ENCODE results near the gene DDX27. TPM values are rescaled to one million over a fixed set of nuclear protein-coding genes. Genes with fewer than 3 reads are reported as not detected.

The DDX27 gene
- total RNA-seq, 1 experiment from 2014 or later = 54.8 TPM

DNA sequence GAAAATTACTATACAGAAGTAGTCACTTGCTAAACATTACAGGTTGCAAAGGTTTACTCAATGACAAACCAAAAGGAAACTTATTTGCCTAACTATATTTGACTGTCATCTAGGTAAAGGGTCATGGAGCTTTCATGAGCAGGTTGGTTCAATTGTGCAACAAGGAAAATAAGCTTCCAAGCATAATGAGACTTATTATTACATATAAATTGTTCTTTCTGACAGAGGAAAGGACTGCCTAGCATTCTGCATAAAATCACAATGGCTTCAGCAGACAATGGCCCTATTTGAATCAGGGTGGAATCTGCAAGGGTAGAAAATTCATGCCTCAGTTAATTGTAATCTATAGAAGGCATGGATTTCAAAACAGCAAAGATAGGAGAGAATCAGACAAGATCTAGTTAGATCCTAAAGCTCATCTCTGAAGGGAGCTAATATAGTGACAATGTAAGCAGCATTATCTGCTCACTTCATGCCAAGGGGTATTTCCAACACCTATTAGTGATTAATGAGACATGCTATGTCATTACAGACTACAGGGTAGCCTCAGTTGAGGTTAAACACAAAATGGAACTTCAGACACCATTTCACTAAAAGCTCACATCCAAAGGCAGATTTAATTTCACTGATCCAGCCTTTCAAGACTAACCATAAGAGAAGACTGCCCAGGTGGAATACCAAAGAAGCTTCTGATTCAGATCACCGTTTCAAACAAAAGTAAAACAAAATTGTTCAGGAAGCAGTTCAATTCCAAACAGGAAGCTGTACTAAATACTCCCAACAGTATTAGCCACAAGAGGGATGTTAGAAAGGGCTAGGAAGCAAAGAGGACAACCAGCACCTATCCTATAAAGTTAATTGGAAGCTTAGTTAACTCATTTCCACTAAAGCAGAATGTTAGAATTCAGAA, 39.6 kb upstream of the DDX27 start:
- H3K27me3 Mint-ChIP-seq (ENCODE audit: low read depth) = no peaks in the 10 kb centered on the region
- H3K27ac Mint-ChIP-seq = peak overlapping the region; percentile 82
- H3K4me3 Mint-ChIP-seq = no peak overlapping the region
- no peaks in the 10 kb centered on the region for H3K9me3 Mint-ChIP-seq
- peaks cover 11% of the 10 kb centered on the region for H3K36me3 Mint-ChIP-seq
- H3K4me1 Mint-ChIP-seq = peaks cover 37% of the 10 kb centered on the region
- ATAC-seq (no peak), DNase-seq (ENCODE audit: low spot score) (no peak)
- TF ChIP-seq, protein P1, sequence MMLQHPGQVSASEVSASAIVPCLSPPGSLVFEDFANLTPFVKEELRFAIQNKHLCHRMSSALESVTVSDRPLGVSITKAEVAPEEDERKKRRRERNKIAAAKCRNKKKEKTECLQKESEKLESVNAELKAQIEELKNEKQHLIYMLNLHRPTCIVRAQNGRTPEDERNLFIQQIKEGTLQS (CRISPR knock-in tag; conservative IDR thresholded peaks at IDR 0.05) = no peak
- TF ChIP-seq, protein P2, sequence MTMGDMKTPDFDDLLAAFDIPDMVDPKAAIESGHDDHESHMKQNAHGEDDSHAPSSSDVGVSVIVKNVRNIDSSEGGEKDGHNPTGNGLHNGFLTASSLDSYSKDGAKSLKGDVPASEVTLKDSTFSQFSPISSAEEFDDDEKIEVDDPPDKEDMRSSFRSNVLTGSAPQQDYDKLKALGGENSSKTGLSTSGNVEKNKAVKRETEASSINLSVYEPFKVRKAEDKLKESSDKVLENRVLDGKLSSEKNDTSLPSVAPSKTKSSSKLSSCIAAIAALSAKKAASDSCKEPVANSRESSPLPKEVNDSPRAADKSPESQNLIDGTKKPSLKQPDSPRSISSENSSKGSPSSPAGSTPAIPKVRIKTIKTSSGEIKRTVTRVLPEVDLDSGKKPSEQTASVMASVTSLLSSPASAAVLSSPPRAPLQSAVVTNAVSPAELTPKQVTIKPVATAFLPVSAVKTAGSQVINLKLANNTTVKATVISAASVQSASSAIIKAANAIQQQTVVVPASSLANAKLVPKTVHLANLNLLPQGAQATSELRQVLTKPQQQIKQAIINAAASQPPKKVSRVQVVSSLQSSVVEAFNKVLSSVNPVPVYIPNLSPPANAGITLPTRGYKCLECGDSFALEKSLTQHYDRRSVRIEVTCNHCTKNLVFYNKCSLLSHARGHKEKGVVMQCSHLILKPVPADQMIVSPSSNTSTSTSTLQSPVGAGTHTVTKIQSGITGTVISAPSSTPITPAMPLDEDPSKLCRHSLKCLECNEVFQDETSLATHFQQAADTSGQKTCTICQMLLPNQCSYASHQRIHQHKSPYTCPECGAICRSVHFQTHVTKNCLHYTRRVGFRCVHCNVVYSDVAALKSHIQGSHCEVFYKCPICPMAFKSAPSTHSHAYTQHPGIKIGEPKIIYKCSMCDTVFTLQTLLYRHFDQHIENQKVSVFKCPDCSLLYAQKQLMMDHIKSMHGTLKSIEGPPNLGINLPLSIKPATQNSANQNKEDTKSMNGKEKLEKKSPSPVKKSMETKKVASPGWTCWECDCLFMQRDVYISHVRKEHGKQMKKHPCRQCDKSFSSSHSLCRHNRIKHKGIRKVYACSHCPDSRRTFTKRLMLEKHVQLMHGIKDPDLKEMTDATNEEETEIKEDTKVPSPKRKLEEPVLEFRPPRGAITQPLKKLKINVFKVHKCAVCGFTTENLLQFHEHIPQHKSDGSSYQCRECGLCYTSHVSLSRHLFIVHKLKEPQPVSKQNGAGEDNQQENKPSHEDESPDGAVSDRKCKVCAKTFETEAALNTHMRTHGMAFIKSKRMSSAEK (CRISPR knock-in tag; IDR thresholded peaks at IDR 0.05; ENCODE audit: borderline replicate concordance) = no peak
- TF ChIP-seq, protein P3, sequence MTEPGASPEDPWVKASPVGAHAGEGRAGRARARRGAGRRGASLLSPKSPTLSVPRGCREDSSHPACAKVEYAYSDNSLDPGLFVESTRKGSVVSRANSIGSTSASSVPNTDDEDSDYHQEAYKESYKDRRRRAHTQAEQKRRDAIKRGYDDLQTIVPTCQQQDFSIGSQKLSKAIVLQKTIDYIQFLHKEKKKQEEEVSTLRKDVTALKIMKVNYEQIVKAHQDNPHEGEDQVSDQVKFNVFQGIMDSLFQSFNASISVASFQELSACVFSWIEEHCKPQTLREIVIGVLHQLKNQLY (CRISPR knock-in tag; IDR thresholded peaks at IDR 0.05) = no peak
- TF ChIP-seq, protein P4, sequence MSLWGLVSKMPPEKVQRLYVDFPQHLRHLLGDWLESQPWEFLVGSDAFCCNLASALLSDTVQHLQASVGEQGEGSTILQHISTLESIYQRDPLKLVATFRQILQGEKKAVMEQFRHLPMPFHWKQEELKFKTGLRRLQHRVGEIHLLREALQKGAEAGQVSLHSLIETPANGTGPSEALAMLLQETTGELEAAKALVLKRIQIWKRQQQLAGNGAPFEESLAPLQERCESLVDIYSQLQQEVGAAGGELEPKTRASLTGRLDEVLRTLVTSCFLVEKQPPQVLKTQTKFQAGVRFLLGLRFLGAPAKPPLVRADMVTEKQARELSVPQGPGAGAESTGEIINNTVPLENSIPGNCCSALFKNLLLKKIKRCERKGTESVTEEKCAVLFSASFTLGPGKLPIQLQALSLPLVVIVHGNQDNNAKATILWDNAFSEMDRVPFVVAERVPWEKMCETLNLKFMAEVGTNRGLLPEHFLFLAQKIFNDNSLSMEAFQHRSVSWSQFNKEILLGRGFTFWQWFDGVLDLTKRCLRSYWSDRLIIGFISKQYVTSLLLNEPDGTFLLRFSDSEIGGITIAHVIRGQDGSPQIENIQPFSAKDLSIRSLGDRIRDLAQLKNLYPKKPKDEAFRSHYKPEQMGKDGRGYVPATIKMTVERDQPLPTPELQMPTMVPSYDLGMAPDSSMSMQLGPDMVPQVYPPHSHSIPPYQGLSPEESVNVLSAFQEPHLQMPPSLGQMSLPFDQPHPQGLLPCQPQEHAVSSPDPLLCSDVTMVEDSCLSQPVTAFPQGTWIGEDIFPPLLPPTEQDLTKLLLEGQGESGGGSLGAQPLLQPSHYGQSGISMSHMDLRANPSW (CRISPR knock-in tag; conservative IDR thresholded peaks at IDR 0.05; ENCODE audit: low read depth) = no peak
- TF ChIP-seq ESRRA (CRISPR knock-in tag; IDR thresholded peaks at IDR 0.05; ENCODE audit: borderline replicate concordance) = no peak
- no peak for TF ChIP-seq ETV6 (CRISPR knock-in tag; IDR thresholded peaks at IDR 0.05)
- TF ChIP-seq, protein P5, sequence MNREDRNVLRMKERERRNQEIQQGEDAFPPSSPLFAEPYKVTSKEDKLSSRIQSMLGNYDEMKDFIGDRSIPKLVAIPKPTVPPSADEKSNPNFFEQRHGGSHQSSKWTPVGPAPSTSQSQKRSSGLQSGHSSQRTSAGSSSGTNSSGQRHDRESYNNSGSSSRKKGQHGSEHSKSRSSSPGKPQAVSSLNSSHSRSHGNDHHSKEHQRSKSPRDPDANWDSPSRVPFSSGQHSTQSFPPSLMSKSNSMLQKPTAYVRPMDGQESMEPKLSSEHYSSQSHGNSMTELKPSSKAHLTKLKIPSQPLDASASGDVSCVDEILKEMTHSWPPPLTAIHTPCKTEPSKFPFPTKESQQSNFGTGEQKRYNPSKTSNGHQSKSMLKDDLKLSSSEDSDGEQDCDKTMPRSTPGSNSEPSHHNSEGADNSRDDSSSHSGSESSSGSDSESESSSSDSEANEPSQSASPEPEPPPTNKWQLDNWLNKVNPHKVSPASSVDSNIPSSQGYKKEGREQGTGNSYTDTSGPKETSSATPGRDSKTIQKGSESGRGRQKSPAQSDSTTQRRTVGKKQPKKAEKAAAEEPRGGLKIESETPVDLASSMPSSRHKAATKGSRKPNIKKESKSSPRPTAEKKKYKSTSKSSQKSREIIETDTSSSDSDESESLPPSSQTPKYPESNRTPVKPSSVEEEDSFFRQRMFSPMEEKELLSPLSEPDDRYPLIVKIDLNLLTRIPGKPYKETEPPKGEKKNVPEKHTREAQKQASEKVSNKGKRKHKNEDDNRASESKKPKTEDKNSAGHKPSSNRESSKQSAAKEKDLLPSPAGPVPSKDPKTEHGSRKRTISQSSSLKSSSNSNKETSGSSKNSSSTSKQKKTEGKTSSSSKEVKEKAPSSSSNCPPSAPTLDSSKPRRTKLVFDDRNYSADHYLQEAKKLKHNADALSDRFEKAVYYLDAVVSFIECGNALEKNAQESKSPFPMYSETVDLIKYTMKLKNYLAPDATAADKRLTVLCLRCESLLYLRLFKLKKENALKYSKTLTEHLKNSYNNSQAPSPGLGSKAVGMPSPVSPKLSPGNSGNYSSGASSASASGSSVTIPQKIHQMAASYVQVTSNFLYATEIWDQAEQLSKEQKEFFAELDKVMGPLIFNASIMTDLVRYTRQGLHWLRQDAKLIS (CRISPR knock-in tag; IDR thresholded peaks at IDR 0.05; ENCODE audit: borderline replicate concordance) = no peak
- TF ChIP-seq, protein P6, sequence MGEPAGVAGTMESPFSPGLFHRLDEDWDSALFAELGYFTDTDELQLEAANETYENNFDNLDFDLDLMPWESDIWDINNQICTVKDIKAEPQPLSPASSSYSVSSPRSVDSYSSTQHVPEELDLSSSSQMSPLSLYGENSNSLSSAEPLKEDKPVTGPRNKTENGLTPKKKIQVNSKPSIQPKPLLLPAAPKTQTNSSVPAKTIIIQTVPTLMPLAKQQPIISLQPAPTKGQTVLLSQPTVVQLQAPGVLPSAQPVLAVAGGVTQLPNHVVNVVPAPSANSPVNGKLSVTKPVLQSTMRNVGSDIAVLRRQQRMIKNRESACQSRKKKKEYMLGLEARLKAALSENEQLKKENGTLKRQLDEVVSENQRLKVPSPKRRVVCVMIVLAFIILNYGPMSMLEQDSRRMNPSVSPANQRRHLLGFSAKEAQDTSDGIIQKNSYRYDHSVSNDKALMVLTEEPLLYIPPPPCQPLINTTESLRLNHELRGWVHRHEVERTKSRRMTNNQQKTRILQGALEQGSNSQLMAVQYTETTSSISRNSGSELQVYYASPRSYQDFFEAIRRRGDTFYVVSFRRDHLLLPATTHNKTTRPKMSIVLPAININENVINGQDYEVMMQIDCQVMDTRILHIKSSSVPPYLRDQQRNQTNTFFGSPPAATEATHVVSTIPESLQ (CRISPR knock-in tag; IDR thresholded peaks at IDR 0.05) = no peak
- TF ChIP-seq, protein P7, sequence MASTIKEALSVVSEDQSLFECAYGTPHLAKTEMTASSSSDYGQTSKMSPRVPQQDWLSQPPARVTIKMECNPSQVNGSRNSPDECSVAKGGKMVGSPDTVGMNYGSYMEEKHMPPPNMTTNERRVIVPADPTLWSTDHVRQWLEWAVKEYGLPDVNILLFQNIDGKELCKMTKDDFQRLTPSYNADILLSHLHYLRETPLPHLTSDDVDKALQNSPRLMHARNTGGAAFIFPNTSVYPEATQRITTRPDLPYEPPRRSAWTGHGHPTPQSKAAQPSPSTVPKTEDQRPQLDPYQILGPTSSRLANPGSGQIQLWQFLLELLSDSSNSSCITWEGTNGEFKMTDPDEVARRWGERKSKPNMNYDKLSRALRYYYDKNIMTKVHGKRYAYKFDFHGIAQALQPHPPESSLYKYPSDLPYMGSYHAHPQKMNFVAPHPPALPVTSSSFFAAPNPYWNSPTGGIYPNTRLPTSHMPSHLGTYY (CRISPR knock-in tag; IDR thresholded peaks at IDR 0.05) = no peak
- TF ChIP-seq, protein P8, sequence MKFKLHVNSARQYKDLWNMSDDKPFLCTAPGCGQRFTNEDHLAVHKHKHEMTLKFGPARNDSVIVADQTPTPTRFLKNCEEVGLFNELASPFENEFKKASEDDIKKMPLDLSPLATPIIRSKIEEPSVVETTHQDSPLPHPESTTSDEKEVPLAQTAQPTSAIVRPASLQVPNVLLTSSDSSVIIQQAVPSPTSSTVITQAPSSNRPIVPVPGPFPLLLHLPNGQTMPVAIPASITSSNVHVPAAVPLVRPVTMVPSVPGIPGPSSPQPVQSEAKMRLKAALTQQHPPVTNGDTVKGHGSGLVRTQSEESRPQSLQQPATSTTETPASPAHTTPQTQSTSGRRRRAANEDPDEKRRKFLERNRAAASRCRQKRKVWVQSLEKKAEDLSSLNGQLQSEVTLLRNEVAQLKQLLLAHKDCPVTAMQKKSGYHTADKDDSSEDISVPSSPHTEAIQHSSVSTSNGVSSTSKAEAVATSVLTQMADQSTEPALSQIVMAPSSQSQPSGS (CRISPR knock-in tag; IDR thresholded peaks at IDR 0.05; ENCODE audit: borderline replicate concordance, low read depth) = no peak
- no peak for TF ChIP-seq NFE2L1 (CRISPR knock-in tag; IDR thresholded peaks at IDR 0.05)
- no peak for TF ChIP-seq GABPB1 (CRISPR knock-in tag; IDR thresholded peaks at IDR 0.05)
- TF ChIP-seq NR3C1 (CRISPR knock-in tag; conservative IDR thresholded peaks at IDR 0.05; ENCODE audit: low read depth) = no peak
- no peak for TF ChIP-seq MXD4 (CRISPR knock-in tag; IDR thresholded peaks at IDR 0.05; ENCODE audit: borderline replicate concordance)
- TF ChIP-seq, protein P9, sequence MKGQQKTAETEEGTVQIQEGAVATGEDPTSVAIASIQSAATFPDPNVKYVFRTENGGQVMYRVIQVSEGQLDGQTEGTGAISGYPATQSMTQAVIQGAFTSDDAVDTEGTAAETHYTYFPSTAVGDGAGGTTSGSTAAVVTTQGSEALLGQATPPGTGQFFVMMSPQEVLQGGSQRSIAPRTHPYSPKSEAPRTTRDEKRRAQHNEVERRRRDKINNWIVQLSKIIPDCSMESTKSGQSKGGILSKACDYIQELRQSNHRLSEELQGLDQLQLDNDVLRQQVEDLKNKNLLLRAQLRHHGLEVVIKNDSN (CRISPR knock-in tag; IDR thresholded peaks at IDR 0.05) = no peak
- ChIA-PET POLR2A (interaction anchor here (1.2 kb wide), 1 partner anchor 17 kb away, joined by 3 read pairs; no protein-coding TSS in a partner anchor), CTCF (interaction anchor here (0.6 to 3.7 kb wide), 2 partner anchors 37 to 43 kb away, joined by 3 to 17 read pairs; no protein-coding TSS in a partner anchor)
